ENCODE measurements around the gene FMN1. TPM values are rescaled to one million over a fixed set of nuclear protein-coding genes. Genes with fewer than 3 reads are reported as not detected.

The FMN1 gene
- total RNA-seq, 1 donor from 2014 or later: 20.1 TPM

GRCh38 chr15:33001926-33002325, 192.6 kb downstream of the FMN1 start:
- Histone ChIP-seq H3K4me3 (no peak overlapping the region), H3K27ac (no peak overlapping the region), H3K27me3 (no peaks in the 10 kb centered on the region), H3K4me1 (no peaks in the 10 kb centered on the region), H3K9me3 (no peaks in the 10 kb centered on the region), H3K36me3 (no peaks in the 10 kb centered on the region)
- TF ChIP-seq POLR2AphosphoS5 (IDR thresholded peaks at IDR 0.05; ENCODE audit: insufficient read depth in 1 of 2, low read depth in 1 of 2): no peak
- no peak for DNase-seq (ENCODE audit: extremely low spot score in 2 of 2)
- intact Hi-C loops (cut with DNase I): no loop called here

GRCh38 chr15:32998979-32999672, 195.4 kb downstream of the FMN1 start:
- Histone ChIP-seq H3K27ac (no peak overlapping the region), H3K27me3 (no peaks in the 10 kb centered on the region), H3K36me3 (no peaks in the 10 kb centered on the region), H3K9me3 (no peaks in the 10 kb centered on the region), H3K4me3 (no peak overlapping the region), H3K4me1 (no peaks in the 10 kb centered on the region)
- no peak for DNase-seq (ENCODE audit: extremely low spot score in 2 of 2)
- no peak for TF ChIP-seq POLR2A (IDR thresholded peaks at IDR 0.05)
- TF ChIP-seq CTCF (IDR thresholded peaks at IDR 0.05): no peak
- no peak for TF ChIP-seq POLR2AphosphoS5 (IDR thresholded peaks at IDR 0.05; ENCODE audit: insufficient read depth in 1 of 2, low read depth in 1 of 2)
- intact Hi-C loops (cut with DNase I): loop anchor here (10.0 kb wide), 1 partner anchor 124 kb away; no protein-coding TSS in a partner anchor

GRCh38 chr15:32998182-32998581, 196.3 kb downstream of the FMN1 start:
- no peak for DNase-seq (ENCODE audit: extremely low spot score in 2 of 2)
- Histone ChIP-seq H3K27ac (no peak overlapping the region), H3K4me1 (no peaks in the 10 kb centered on the region), H3K9me3 (no peaks in the 10 kb centered on the region), H3K27me3 (no peaks in the 10 kb centered on the region), H3K4me3 (no peak overlapping the region), H3K36me3 (no peaks in the 10 kb centered on the region)
- TF ChIP-seq CTCF (IDR thresholded peaks at IDR 0.05) (no peak), POLR2A (IDR thresholded peaks at IDR 0.05) (no peak), POLR2AphosphoS5 (IDR thresholded peaks at IDR 0.05; ENCODE audit: insufficient read depth in 1 of 2, low read depth in 1 of 2) (no peak)
- intact Hi-C loops (cut with DNase I): loop anchor here (10.0 kb wide), 1 partner anchor 123 kb away; no protein-coding TSS in a partner anchor

GRCh38 chr15:32994810-32995424, 199.6 kb downstream of the FMN1 start:
- Histone ChIP-seq H3K4me3 (no peak overlapping the region), H3K27ac (no peak overlapping the region), H3K27me3 (no peaks in the 10 kb centered on the region), H3K4me1 (peaks cover 7% of the 10 kb centered on the region), H3K36me3 (no peaks in the 10 kb centered on the region), H3K9me3 (no peaks in the 10 kb centered on the region)
- no peak for DNase-seq (ENCODE audit: extremely low spot score in 2 of 2)
- peak in 2 of 3 experiments; percentile 41 to 69 for TF ChIP-seq CTCF (IDR thresholded peaks at IDR 0.05)
- TF ChIP-seq POLR2AphosphoS5 (IDR thresholded peaks at IDR 0.05; ENCODE audit: insufficient read depth in 1 of 2, low read depth in 1 of 2): no peak
- intact Hi-C loops (cut with DNase I): loop anchor here (5.0 to 10.0 kb wide), 2 partner anchors 120 to 333 kb away; no protein-coding TSS in a partner anchor

- no peaks in the 10 kb centered on the region for H3K27me3 ChIP-seq
- H3K36me3 ChIP-seq: no peaks in the 10 kb centered on the region
- H3K9me3 ChIP-seq: no peaks in the 10 kb centered on the region
- intact Hi-C loops (cut with DNase I): loop anchor here (5.0 to 10.0 kb wide), 2 partner anchors 118 to 331 kb away; no protein-coding TSS in a partner anchor
- H3K4me3 ChIP-seq: no peak overlapping the region
- DNase-seq (ENCODE audit: extremely low spot score in 2 of 2): no peak
- peaks cover 7% of the 10 kb centered on the region for H3K4me1 ChIP-seq
- no peak overlapping the region for H3K27ac ChIP-seq
- TF ChIP-seq POLR2A (IDR thresholded peaks at IDR 0.05) (no peak), CTCF (IDR thresholded peaks at IDR 0.05) (no peak), POLR2AphosphoS5 (IDR thresholded peaks at IDR 0.05; ENCODE audit: insufficient read depth in 1 of 2, low read depth in 1 of 2) (no peak)
Observed at GRCh38 chr15:32993285-32993684, 201.2 kb downstream of the FMN1 start.

All from vagina (tissue), 2 donors.